Stimulated activated CD8-positive, alpha-beta memory T cell treated with anti-CD3 and anti-CD28 coated beads, Interleukin-15, amount 100 ng/mL, for 1 hour (primary cell): ENCODE data around the gene SRPK2.

Experiments used
- DNase-seq: peaks from one replicate; pipeline ENCODE4 v3.0.0-alpha.2; 2020; ENCODE audit warnings: low read depth

Gene SRPK2

DNA sequence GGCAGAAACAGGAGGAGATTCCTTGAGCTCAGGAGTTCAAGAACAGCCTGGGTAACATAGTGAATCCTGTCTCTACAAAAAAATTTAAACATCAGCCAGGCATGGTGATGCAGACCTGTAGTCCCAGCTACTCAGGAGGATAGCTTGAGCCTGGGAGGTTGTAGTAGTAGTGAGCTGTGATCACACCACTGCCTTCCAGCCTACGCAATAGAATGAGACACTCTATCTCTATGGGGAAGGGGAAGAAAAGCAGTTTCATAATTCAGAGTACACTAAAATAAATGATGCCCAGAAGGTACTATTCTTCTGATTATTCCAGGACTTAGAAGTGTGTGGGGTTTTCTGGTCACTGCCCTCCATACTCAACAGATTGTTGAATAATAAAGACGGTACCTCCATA, 197.4 kb downstream of the SRPK2 start:
- DNase-seq, result no peak

DNA sequence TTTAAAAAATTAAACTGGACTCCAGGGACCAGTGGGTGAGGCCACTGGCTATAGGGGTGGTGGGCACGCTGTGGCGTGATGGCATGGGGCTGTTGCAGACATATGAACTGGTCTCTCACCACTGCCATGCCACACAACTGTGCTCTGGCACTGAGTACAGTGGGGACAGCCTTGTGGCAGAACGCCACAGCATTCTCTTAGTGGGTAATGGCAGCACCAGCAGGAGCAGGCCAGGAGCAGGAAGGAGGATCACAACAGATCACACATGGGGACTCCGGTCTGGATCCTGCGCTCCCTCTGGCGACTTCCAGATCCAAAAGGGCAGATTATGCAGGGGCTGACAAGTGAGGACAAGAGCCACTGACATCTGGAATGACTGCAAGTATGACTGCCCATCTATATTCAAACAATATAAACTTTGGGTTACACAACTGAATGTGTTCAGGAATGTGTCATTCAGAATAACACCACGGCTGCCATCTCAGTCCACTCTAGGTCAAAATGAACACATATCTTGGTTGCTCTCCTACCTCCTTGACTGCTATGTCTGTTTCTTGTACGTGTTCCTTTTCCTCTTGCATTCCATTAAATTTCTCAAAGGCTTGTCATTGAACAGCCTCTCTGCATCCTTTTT, 198.7 kb downstream of the SRPK2 start:
- no peak for DNase-seq

DNA sequence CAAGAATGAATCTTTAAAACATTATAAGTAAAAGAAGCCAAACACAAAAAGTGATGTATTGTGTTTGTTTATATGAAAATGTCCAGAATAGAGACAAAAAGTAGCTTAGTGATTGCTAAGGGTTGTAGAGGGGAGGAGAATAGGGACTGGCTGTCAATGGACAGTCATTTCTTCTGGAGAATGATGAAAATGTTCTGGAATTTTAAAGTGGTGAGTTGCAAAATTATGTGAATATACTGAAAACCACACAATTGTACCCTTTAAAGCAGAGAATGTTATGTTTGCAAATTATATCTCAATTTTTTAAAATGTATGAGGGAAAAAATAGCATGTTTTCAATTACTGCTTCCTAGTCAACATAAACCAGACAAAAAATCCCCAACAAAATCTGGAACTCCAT, 200.5 kb downstream of the SRPK2 start:
- DNase-seq, result no peak

DNA sequence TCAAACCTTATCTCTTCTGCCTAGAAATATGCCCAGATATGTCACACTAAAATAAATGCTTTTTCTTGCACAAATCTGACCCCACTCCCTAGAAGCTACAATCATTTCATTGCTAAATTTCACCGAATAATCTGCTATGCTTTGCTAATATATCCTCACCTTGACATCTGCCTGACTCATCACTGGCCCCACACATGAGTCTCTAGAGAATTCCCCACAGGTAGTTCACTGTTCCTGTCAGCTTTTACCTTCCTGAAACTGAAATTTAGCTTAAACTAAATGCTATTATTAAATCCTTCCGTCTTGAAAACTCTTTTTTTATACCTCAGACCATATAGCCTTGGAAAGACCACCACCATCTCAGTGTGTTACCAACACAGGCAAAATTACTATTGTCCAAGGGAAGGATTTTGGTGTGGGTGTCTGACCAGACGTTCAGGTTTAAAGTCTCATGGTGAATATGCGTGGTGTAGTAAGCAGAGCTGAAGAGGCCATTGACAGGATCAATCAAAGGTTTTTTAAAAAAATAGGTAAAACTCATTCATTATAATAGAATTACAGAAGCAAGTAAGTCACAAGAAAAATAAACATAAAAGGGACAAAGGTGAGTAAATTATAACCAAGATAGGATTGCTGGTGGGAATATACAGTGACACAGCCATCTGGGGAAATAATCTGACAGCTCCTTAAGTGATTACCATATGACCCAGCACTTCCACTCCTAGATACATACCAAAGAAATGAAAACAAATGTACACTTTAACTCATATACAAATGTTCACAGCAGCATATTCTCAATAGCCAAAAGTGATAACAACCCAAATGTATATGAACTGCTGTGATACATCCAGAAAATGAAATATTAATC, 201.2 kb downstream of the SRPK2 start:
- no peak for DNase-seq

DNA sequence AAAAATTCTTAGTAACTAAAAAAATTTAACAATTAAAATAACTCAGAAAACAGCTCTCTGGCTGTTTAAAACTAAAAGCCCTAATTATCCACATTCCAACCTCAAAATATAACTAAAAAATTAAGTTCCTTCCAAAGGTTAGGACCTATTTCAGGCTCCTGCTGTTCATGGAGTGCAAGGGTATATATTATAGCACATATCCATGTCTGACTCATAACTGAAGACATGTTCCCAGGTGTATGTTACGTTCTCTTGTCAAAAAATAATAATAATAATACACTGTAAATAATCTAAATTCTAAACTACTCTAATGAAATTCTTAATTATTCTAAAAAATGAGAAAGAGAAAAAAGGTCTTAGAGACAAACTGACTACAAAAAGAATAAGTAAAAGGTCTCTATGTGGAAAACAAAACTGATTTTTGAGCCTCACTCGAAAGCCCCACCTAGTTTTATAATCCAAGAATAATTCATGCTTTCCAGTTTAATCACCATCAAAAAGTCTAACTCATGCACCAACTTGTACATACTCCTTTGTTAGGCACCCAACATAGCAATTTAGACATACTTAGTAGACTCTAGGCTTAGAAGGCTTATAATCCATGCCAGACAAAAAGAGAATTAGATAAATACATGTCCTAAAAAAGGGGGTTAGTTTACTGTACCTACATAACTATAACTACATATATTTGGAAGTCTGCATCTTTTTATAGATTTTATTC, 203.3 kb downstream of the SRPK2 start:
- no peak for DNase-seq

DNA sequence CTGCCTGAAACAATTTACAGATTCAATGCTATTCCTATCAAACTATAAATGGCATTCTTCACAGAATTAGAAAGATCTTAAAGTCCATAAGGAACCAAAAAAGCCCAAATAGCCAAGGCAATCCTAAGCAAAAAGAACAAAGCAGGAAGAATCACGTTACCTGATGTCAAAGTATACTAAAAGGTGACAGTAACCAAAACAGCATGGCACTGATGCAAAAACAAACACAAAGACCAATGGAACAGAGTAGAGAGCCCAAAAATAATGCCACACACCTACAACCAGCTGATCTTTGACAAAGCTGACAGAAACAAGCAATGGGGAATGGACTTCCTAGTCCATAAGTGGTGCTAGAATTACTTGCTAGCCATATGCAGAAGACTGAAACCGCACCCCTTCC, 208.7 kb downstream of the SRPK2 start:
- DNase-seq, result no peak

DNA sequence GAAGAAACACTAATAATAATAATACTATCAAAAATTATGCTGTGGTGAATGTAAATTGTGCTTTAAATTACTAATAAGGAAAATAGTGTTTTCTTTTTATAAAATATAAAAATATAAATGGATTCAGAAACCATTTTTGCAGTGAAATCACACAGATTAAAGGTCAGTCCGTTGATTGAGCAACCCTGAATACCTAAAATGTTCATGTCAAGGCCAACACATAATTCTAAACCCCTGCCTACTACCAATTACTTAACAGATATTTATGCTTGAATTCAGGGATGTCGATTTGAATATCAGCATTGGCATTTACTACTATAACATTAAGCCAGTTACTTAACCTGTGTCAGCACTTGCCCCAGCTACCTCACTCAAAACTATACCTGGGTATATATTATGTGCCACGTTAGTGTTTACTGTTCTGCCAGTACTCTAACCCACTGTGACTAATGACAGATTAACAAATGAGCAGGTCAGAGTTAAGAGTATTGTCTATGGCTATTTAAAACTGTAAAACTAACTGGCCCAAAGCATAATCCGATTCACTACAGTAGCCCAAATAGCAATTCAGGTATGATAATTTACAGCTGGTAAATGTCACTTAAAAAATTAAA, 209.7 kb downstream of the SRPK2 start:
- DNase-seq, result no peak

DNA sequence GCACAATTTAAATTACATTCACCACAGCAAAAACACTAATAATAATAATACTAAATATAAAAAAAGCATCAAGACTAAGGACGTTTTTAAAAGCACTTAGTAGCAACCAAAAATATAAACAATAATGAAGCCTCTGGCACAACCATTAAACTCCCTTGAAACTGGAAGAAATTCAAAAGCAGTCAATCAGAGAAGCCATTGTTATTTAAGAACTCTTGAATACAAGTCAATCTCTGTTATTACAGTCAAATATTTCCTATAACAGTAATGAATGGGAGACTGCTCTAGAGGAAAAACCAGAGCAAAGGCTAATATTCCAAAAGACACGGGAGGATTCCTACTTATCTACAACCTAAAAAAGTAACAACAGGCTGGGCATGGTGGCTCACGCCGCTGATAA, 210.5 kb downstream of the SRPK2 start:
- no peak for DNase-seq

DNA sequence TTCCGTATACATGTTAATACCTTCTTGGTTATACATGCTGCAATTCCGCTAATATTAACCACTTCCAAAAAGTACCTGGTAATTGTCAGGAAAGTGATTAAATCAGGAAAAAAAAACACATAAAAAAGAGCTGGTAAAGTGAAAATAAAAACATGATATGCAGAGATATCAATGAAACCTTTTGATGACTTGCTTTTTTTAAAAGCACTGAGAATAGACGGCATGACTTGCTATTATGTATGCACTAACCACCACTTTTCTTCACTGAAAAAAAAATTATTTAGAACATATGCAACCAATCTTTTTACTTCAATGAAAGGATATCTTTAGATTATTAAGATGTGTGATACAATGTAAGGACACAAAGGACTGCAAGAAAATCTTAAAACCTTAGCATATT, 211.7 kb downstream of the SRPK2 start:
- DNase-seq, result no peak

DNA sequence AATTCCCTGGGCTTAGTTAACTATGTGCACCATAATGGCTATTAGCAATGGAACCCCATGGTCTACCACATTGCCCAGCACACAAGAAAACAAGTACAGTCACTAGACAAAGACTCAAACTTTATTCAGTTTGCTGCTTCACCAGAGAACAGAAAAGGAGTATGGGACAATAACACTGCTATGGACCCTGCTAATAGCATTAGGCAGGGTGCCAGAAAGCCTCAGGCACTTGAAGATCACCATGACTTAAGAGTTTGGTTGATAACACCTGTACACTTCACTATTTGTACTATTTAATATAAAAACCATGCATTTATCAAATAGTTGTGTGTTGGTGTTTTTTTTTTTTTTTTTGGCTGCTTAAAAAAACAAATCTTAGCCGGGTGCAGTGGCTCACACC, 215.1 kb downstream of the SRPK2 start:
- no peak for DNase-seq

DNA sequence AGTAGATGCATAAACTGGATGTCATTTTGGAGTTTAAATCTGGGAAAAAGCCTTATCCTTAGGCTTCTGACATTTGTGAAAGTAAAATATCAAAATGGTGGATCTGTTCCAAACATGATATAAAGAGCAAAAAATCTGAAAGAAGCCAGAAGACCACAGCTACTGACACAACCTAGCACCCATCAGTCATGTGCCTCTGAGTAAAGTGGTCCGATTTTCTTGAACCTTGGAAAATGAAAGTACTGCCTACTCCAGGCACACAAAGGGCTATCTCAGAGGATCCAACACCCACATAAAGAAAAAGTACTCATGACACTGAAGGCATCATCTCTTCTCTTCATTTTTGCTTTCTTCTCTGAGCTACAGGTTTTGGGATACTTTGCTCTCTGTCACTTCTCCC, 224.0 kb downstream of the SRPK2 start:
- DNase-seq, result no peak

DNA sequence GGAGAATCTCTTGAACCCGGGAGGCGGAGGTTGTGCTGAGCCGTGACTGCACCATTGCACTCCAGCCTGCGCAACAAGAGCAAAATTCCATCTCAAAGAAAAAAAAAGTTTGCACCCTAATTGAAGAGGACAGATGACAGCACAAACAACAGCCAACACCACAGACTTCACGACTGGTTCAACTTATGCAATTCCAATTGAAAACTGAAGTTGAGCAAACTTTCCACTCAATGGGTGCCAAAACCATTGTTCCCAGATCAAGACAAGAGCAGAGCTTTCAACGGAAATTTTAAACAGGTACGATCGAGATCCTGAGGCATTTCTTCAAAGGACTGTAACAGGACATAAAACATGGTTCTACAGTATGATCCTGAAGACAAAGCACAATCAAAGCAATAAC, 225.0 kb downstream of the SRPK2 start:
- DNase-seq, result no peak

DNA sequence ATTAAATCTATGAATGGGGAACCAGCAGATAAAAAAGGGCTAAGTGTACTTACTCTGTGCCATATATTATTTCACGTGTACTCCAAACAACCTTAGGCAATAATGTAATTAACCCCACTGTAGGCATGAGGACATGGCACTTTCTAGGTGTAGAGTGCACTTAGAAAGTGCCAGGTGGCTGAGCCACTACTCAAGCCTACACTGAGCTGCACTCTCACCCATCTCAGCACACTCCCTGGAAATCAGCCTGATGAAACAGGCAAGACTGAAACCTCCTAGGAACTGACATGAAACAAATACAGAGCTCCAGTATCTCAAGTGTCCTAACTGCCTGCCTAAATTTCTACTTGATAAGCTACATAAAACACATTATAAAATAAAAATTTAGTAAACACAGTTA, 227.4 kb downstream of the SRPK2 start:
- DNase-seq, result no peak

DNA sequence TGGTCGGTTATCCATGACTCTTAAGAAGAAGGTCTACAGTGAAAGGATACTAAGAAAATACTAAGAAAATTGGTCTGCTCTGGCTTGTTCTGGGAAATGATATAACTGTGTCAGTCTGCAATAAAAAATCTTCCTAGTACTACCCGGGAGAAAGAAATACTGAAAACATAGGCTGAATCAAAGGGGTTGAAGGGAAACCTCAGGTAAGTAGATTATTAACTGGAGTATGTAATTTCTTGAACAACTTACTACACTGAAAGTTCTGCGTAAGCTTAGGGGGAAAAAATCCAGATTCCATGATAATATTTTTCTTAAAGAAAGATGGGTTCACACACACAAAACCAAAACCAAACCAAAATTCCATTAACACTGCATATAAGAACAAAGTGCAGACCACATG, 231.4 kb downstream of the SRPK2 start:
- DNase-seq, result no peak

DNA sequence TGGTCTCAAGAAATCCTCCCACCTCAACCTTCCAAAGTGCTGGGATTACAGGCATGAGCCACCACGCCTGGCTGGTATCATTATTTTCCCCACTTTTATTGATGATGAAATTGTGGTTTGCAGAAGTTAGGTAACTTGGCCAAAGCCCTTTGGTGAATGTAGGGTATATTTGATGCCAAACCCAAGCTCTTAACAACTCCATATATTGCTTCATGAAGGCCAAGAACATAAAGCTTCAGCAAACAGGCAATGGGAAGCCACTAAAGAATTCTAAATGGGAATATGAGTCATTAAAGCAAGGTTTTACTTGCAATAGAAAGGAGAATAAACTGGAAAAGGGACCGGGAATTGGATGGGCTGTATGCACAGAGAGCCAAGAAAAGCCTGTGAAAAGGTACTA, 232.0 kb downstream of the SRPK2 start:
- DNase-seq, result no peak

DNA sequence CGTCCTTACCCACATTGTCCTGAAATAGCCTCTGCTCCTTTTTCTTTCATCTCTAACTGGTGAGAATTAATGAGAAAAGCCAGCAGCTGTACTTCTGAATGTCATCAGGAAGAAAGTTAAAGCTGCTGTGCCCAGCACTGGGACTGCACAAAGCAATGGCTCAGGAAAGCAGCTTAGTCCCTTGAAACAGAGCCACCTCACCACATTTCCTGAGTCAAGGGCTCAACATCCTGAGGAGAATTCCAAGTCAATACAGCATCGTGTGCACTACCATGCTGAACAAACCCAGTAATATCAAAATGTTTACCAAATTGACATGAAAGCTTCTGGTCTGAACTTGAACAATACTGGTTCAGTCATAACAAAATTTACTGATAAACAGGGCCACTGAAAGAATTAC, 234.6 kb downstream of the SRPK2 start:
- DNase-seq, result no peak

DNA sequence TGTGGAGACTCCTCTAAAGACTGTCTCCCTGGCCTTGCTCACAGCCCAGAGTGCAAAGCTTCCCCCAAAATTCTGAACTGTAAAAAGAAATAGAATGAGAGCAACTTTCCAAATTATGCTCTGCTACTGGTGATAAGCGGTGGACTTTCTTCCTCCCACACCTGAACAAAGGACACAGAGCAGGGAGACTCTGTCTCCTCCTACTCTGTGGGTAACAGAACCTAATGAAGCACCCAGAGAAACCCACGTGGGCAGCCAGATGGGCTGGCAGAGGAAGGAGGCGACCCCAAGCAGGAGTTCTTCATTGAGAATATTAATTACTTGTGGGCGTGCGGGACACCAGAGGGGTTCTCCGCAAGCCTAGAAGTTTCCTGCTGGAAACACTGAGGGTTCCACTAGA, 235.2 kb downstream of the SRPK2 start:
- DNase-seq, result no peak

DNA sequence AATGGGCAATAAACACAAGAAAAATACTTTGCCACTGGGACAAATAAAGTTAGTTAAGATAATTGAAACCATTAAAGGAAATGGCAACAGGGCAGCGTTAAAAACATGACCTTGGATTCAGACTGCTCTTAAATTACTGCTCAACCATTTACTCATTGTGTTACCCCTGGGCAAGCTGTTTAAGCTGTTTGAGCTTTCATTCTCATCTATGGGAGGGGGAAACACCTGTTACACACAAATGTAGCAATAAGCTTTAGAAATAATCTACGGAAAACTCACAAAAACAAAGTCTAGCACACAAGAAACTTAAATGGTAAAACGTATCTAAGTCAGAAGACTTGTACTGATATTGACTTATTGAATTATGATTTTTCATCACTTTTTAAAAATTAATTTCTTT, 237.6 kb downstream of the SRPK2 start:
- no peak for DNase-seq

DNA sequence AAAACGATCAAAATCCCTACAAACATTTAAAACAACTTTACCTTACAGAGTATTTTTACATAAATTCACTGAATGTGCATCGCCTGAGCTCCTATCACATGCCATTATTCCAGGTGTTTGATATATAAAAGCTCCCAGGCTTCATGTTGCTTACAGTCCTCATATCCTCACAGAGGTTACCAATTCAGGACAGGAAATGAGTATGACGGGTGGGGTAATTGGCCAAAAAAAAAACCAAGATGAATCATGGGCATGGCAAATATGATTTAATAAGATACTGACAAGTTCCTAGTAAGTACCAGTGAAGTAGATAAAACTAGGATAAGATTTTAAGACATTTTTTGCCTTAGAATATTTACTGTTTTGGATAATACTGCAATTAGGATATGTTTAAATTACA, 238.9 kb downstream of the SRPK2 start:
- DNase-seq, result no peak

DNA sequence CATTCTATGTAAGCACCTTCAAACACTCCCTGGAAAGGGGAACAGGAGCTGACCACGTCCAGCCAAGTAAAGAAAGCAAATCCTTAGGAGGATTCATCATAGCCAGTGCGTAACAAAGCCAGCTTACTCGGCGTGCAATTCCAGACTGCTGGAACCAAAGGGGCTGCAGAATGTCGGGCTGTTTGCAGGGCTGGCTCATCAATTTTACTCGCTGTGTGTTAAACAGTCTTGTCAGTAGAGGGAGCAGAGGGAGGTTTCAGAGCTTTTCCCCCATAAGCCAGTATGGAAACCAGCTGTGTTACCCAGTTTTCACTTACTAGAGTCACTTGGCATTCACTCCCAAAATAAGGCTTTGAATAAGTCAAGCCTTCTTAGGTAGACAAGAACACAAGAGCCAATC, 247.7 kb downstream of the SRPK2 start:
- DNase-seq, result no peak

DNA sequence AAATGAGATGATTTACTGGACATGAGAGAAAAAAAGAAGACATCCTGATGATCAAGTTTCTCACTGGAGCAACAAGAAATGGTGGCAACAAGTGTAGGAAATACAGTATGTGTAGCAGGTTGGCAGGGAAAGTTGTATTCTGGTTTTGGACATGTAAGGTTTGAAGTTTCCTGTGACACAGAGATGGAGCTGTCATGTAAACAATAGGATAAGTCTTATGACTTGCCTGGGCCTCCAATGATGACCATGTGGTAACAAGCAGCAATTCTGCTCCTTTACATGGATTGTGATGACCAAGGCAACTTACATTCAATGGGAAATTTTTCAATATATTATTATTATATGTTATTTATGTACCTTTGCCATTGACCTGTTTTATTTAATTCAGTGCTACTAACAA, 249.3 kb downstream of the SRPK2 start:
- DNase-seq, result no peak

DNA sequence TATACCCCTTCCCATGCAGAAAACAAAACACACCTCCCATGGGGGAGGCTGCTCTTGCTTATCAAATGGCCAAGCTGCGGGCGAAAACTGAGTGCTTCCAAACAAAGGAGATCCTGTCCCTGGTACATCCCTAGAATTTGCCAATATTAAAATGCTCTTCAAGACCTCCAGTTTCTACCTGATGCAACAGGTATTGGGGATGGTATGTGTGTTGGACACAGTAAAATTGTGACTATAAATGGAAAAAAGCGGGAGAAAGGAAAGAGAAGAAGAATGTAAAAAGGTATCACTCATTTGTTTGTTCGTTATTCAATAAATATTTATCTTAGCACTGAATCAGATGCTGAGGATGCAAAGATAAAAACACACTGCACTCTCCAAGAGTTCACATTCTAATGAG, 250.8 kb downstream of the SRPK2 start:
- DNase-seq, result no peak

DNA sequence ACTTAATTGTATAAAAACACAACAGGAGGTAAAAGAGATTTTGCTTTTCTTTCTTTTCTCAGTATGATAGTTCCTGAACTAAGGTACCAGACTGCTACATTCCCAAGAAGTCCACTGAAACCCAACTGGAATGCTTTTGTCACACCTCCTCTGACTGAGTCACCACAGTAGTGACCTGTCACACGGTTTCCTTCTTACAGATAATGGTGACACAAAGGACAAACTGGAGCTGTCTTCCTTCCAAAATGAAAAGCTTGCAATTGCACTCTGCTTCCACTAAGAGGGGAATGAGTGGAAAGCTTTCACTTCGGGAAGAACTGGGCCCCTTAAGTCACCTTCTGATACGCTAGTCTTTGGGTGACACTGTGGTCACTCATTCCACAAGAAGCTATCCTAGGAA, 252.5 kb downstream of the SRPK2 start:
- no peak for DNase-seq
